DOHH2 (cell line): ENCODE results near the gene PGM2.

Experiments
- H3F3A ChIP-seq: fragments of 200-600 bp; sonication (generic), shearing (Covaris generic); 2 replicates; pipeline ENCODE4 v1.6.0; 2016; ENCODE audit warnings: antibody characterized with exemption, mild to moderate bottlenecking; ENCODE audit not compliant: control insufficient read depth, insufficient read depth
- H3K27ac ChIP-seq: fragments of 200-600 bp; sonication (generic); 2 replicates; pipeline ENCODE4 v1.5.1; 2014; ENCODE audit warnings: low read depth, mild to moderate bottlenecking, low read length, moderate library complexity
- H3K27me3 ChIP-seq: fragments of 200-600 bp; sonication (generic); 2 replicates; pipeline ENCODE4 v1.6.1; 2014; ENCODE audit warnings: mild to moderate bottlenecking, low read length, mixed read lengths; ENCODE audit not compliant: control insufficient read depth
- H3K36me3 ChIP-seq: fragments of 200-600 bp; sonication (generic); 2 replicates; pipeline ENCODE4 v1.6.1; 2014; ENCODE audit warnings: mild to moderate bottlenecking, low read length, moderate library complexity, mixed read lengths; ENCODE audit not compliant: control insufficient read depth
- H3K4me1 ChIP-seq: fragments of 200-600 bp; sonication (generic); 2 replicates; pipeline ENCODE4 v1.6.1; 2014; ENCODE audit warnings: mild to moderate bottlenecking, low read length, mixed read lengths; ENCODE audit not compliant: control insufficient read depth
- H3K4me2 ChIP-seq: fragments of 200-600 bp; sonication (generic); 2 replicates; pipeline ENCODE4 v1.6.0; 2014; ENCODE audit warnings: mild to moderate bottlenecking, low read length, moderate library complexity
- H3K4me3 ChIP-seq: fragments of 200-600 bp; sonication (generic); 2 replicates; pipeline ENCODE4 v1.5.1; 2014; ENCODE audit warnings: mild to moderate bottlenecking, low read length, mixed read lengths
- H3K79me2 ChIP-seq: fragments of 200-600 bp; sonication (generic); 2 replicates; pipeline ENCODE4 v1.6.1; 2014; ENCODE audit warnings: mild to moderate bottlenecking, low read length, mixed read lengths; ENCODE audit not compliant: control insufficient read depth
- H3K9me2 ChIP-seq: fragments of 200-600 bp; sonication (generic); replicated peaks from 2 replicates; pipeline ENCODE4 v1.6.1; 2014; ENCODE audit warnings: mild to moderate bottlenecking, low read length, mixed read lengths; ENCODE audit not compliant: control insufficient read depth
- H3K9me3 ChIP-seq: fragments of 200-600 bp; sonication (generic); 2 replicates; pipeline ENCODE4 v1.6.1; 2014; ENCODE audit warnings: antibody characterized with exemption, low read length, mixed read lengths; ENCODE audit not compliant: control insufficient read depth, insufficient read depth
- H4K20me1 ChIP-seq: fragments of 200-600 bp; sonication (generic); 2 replicates; pipeline ENCODE4 v1.6.0; 2014; ENCODE audit warnings: low read depth, mild to moderate bottlenecking, antibody characterized with exemption, low read length, moderate library complexity; ENCODE audit not compliant: control insufficient read depth, insufficient read depth
- CTCF ChIP-seq: fragments of 200-600 bp; sonication (generic); IDR thresholded peaks from one replicate; pipeline ENCODE4 v1.5.1; 2014; ENCODE audit warnings: antibody characterized with exemption, mild to moderate bottlenecking, low read depth, low read length; ENCODE audit not compliant: poor library complexity, severe bottlenecking
- EZH2phosphoT487 ChIP-seq: fragments of 200-600 bp; sonication (generic); IDR thresholded peaks from 2 replicates; pipeline ENCODE4 v1.6.1; 2017; ENCODE audit warnings: borderline replicate concordance, mild to moderate bottlenecking, antibody characterized with exemption, low read length, moderate library complexity, mixed read lengths

Gene PGM2

GRCh38 chr4:37872310-37872988 lies 46.0 kb downstream of the PGM2 start:
- no peaks in the 10 kb centered on the region for H3K9me2 ChIP-seq
- no peak for TF ChIP-seq CTCF
- no peak for TF ChIP-seq EZH2phosphoT487

GRCh38 chr4:37873386-37873785 lies 46.9 kb downstream of the PGM2 start:
- Histone ChIP-seq H3K4me1 (no peaks in the 10 kb centered on the region), H4K20me1 (no peaks in the 10 kb centered on the region), H3K4me3 (no peak overlapping the region), H3K4me2 (no peak overlapping the region), H3K36me3 (no peaks in the 10 kb centered on the region), H3K27ac (no peak overlapping the region), H3K27me3 (no peaks in the 10 kb centered on the region), H3K9me2 (no peaks in the 10 kb centered on the region), H3K79me2 (no peaks in the 10 kb centered on the region), H3K9me3 (no peaks in the 10 kb centered on the region), H3F3A (no peaks in the 10 kb centered on the region; the same call in 1 of the 2 replicates)
- TF ChIP-seq EZH2phosphoT487 (no peak), CTCF (no peak)

More at GRCh38 chr4:37872310-37872988, 46.0 kb downstream of the PGM2 start:
- no peaks in the 10 kb centered on the region for H3K27me3 ChIP-seq
- no peaks in the 10 kb centered on the region for H3K4me1 ChIP-seq
- H3K4me2 ChIP-seq = no peak overlapping the region
- H3K4me3 ChIP-seq = no peak overlapping the region
- H3F3A ChIP-seq = no peaks in the 10 kb centered on the region; the same call in 1 of the 2 replicates
- no peak overlapping the region for H3K27ac ChIP-seq
- no peaks in the 10 kb centered on the region for H4K20me1 ChIP-seq
- H3K9me3 ChIP-seq = no peaks in the 10 kb centered on the region
- H3K79me2 ChIP-seq = no peaks in the 10 kb centered on the region
- H3K36me3 ChIP-seq = no peaks in the 10 kb centered on the region

GRCh38 chr4:37876156-37876555 lies 49.7 kb downstream of the PGM2 start:
- Histone ChIP-seq H4K20me1 (no peaks in the 10 kb centered on the region), H3K27ac (no peak overlapping the region)
- TF ChIP-seq CTCF = no peak
- TF ChIP-seq EZH2phosphoT487 = no peak

More at GRCh38 chr4:37876156-37876555, 49.7 kb downstream of the PGM2 start:
- H3K4me1 ChIP-seq = peaks cover 4% of the 10 kb centered on the region; the same call in 1 of the 2 replicates
- no peaks in the 10 kb centered on the region; the same call in 1 of the 2 replicates for H3F3A ChIP-seq
- H3K27me3 ChIP-seq = no peaks in the 10 kb centered on the region
- no peak overlapping the region for H3K4me2 ChIP-seq
- no peaks in the 10 kb centered on the region for H3K36me3 ChIP-seq
- no peaks in the 10 kb centered on the region for H3K9me3 ChIP-seq
- no peaks in the 10 kb centered on the region for H3K9me2 ChIP-seq
- H3K4me3 ChIP-seq = no peak overlapping the region
- H3K79me2 ChIP-seq = no peaks in the 10 kb centered on the region
